Ovary (tissue), 9 donors: ENCODE data around the gene RTP5. TPM values are rescaled to one million over a fixed set of nuclear protein-coding genes. Genes with fewer than 3 reads are reported as not detected.

ENCODE experiments used
- DNase-seq, 5 donors: peaks; one replicate each; pipeline ENCODE4 v3.0.0-alpha.2; 2019 to 2020
- H3K27ac ChIP-seq, 2 donors: fragments of 200-600 bp; one replicate each; pipeline versions ENCODE4 v1.5.1 to v1.8.0; 2019 to 2022
- H3K27me3 ChIP-seq: fragments of 200-600 bp; one replicate; pipeline ENCODE4 v1.8.0; 2022
- H3K36me3 ChIP-seq: fragments of 200-600 bp; sonication (generic); one replicate; pipeline ENCODE4 v1.5.1; 2019
- H3K4me1 ChIP-seq: one replicate; pipeline ENCODE4 v1.8.1; 2013; ENCODE audit warnings: mild to moderate bottlenecking, moderate library complexity; ENCODE audit not compliant: insufficient read depth
- H3K4me3 ChIP-seq: fragments of 200-600 bp; sonication (generic); one replicate; pipeline ENCODE4 v1.5.1; 2017
- H3K9me3 ChIP-seq, 2 donors: fragments of 200-600 bp in 1 of 2; sonication (generic) in 1 of 2; one replicate each; pipeline versions ENCODE4 v1.5.1 to v1.8.1; 2013 to 2019; ENCODE audit warnings: mild to moderate bottlenecking in 1 of 2, moderate library complexity in 1 of 2
- EP300 ChIP-seq: sonication (generic); formaldehyde crosslinking; IDR thresholded peaks from one replicate; pipeline ENCODE4 v1.6.1; 2017; ENCODE audit warnings: antibody characterized with exemption
- POLR2A ChIP-seq: fragments of 450-650 bp; IDR thresholded peaks from one replicate; pipeline ENCODE4 v1.6.1; 2017; ENCODE audit warnings: antibody characterized with exemption, mild to moderate bottlenecking, moderate library complexity
- WGBS, 3 donors: extraction: QIAGEN DNeasy Blood & Tissue Kit in 1 of 3; methylation state at CpG; one replicate each; pipeline versions ENCODE4 v1.1.5 to v1.1.7; 2013 to 2017; 5-methylcytosine and 5-hydroxymethylcytosine counted together
- intact Hi-C, 4 donors: fragments of 100-400 bp; cut with DNase I; formaldehyde crosslinking; loops; one replicate each; pipeline versions ENCODE4 v1.11.0 to v1.15.1; 2022 to 2023
- polyA plus RNA-seq, 2 donors: library from polyadenylated mRNA; stranded (reverse); fragments of 200-250 nt in 1 of 2; fragments of 350-450 nt in 1 of 2; fragmentation: Illumina TruSeq in 1 of 2; extraction: RNeasy Lipid Tissue Mini Kit (QIAGEN cat#74804) in 1 of 2; gene quantifications; one replicate each; pipeline ENCODE4 v1.2.3, GENCODE V29; 2013 to 2014
- total RNA-seq, 7 donors: library from RNA; depleted of rRNA in 2 of 7; stranded (reverse); fragments of >200 nt in 2 of 7; fragmentation: NEBNext Ultra II Directional in 3 of 7; extraction: Animal tissue kit (Norgen Biotek cat#: 25700) in 3 of 7; gene quantifications; one replicate each; pipeline versions ENCODE4 v1.1.0 to v1.2.4, GENCODE V29; 2016 to 2023
- TF ChIP-seq, protein P1 (sequence below), 3 donors: fragments of 450-650 bp in 2 of 3; fragments of 200-600 bp in 1 of 3; IDR thresholded peaks; one replicate each; pipeline versions ENCODE4 v1.5.1 to v1.8.0; 2016 to 2022; ENCODE audit warnings: antibody characterized with exemption in 3 of 3, mild to moderate bottlenecking in 1 of 3
- donor health status: DM: no; HTN: no; CAD: no; lungs with moderate emphysema.
- donor health status: DM: no; HTN: no; CAD: no.
- donor health status: Bipolar disorder and iron deficiency.
- donor health status: DM: yes; HTN: yes; CAD: no.
- donor health status: DM: no; HTN: no; CAD: no.
- donor health status: DM: yes; HTN: yes; CAD: no.

RTP5 gene
- total and polyA plus RNA-seq, 9 donors: 0.10 TPM; not detected in 8

DNA sequence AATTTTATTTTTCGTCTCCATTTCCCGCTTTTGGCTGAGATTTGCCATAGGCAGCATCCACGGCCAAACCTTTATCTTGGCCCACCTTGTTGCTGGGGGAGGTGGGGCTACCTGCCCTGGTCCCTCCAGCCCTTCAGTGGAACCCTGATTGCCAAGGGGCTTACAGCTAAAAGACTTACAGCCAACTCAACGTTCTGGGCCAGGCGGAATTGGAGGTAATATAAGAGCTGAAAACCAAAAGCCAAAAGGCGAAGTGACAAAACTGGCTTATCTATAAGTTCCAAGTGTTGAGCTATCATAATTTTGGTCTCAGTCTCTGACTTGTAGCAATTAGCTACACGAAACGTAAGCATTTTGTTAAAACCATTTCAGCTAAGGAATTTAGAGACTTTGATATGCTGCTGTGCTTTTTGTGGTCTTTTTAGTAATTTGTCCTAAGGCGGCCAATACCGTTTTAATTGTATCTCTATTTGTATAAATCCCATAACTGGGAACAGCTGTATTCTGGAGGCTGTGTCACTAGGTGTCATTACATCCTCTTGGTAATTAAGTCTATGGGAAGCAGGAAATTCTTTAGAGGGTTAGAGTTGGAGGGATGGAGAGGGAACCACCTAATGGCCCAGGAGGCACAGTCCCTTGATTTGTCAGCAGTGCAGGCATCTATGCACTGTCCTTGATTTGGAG is 34.9 kb upstream of the RTP5 start:
- Histone ChIP-seq H3K4me3 (no peak overlapping the region), H3K4me1 (no peaks in the 10 kb centered on the region), H3K27ac (no peak overlapping the region), H3K27me3 (no peaks in the 10 kb centered on the region), H3K36me3 (no peaks in the 10 kb centered on the region), H3K9me3 (no peaks in the 10 kb centered on the region)
- no peak for TF ChIP-seq EP300
- TF ChIP-seq POLR2A: no peak
- TF ChIP-seq, protein P1, sequence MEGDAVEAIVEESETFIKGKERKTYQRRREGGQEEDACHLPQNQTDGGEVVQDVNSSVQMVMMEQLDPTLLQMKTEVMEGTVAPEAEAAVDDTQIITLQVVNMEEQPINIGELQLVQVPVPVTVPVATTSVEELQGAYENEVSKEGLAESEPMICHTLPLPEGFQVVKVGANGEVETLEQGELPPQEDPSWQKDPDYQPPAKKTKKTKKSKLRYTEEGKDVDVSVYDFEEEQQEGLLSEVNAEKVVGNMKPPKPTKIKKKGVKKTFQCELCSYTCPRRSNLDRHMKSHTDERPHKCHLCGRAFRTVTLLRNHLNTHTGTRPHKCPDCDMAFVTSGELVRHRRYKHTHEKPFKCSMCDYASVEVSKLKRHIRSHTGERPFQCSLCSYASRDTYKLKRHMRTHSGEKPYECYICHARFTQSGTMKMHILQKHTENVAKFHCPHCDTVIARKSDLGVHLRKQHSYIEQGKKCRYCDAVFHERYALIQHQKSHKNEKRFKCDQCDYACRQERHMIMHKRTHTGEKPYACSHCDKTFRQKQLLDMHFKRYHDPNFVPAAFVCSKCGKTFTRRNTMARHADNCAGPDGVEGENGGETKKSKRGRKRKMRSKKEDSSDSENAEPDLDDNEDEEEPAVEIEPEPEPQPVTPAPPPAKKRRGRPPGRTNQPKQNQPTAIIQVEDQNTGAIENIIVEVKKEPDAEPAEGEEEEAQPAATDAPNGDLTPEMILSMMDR (IDR thresholded peaks at IDR 0.05): no peak
- intact Hi-C loops: no loop called here
- DNase-seq: no peak
- 78 to 83% (median 83%) methylated on average over 10 of the region's 10 CpGs for WGBS, 3 donors

DNA sequence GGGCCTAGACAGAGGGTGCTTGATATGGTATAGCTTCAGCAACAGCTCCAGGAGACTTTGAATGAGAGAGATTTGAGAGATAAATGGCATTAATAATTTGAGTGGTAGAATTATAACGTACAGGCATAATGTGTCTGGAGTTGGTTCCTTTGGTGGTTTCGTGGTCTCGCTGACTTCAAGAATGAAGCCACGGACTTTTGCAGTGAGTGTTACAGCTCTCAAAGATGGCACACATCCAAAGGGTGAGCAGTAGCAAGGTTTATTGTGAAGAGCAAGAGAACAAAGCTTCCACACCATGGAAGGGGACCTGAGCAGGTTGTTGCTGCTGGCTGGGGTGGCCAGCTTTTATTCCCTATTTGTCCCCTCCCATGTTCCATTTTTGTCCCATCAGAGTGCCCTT is 33.9 kb upstream of the RTP5 start:
- TF ChIP-seq, protein P1 (IDR thresholded peaks at IDR 0.05): no peak
- no peak for TF ChIP-seq EP300
- no peak for TF ChIP-seq POLR2A
- Histone ChIP-seq H3K9me3 (no peaks in the 10 kb centered on the region), H3K4me3 (no peak overlapping the region), H3K36me3 (no peaks in the 10 kb centered on the region), H3K27ac (no peak overlapping the region), H3K27me3 (no peaks in the 10 kb centered on the region), H3K4me1 (no peaks in the 10 kb centered on the region)
- no peak for DNase-seq
- 69 to 87% (median 71%) methylated on average over 4 of the region's 4 CpGs for WGBS, 3 donors
- intact Hi-C loops: no loop called here

DNA sequence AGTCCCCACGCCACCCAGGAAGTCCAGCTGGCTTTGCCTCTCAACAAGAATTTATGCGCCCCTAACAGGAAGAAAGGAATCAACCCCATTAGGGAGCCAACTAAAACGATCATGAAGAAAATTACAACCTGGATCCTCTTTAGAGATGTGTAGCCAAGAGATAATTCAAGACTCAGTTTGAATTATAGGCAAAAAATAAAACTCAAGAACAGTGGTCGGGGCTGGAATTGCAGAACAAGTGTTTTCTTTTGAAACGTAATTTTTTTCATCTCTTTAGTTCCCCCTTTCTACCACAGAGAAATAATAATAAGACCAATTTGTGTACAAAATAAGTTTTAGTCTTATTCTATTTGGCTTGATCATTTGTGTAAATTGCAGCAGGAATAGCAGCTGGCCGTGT is 33.2 kb upstream of the RTP5 start:
- TF ChIP-seq EP300 (no peak), POLR2A (no peak)
- TF ChIP-seq, protein P1 (IDR thresholded peaks at IDR 0.05): no peak
- intact Hi-C loops: no loop called here
- Histone ChIP-seq H3K27ac (no peak overlapping the region), H3K27me3 (no peaks in the 10 kb centered on the region), H3K4me3 (no peak overlapping the region), H3K36me3 (no peaks in the 10 kb centered on the region), H3K4me1 (no peaks in the 10 kb centered on the region), H3K9me3 (no peaks in the 10 kb centered on the region)
- no peak for DNase-seq
- 41 to 46% (median 41%) methylated on average over 6 of the region's 6 CpGs for WGBS, 3 donors

DNA sequence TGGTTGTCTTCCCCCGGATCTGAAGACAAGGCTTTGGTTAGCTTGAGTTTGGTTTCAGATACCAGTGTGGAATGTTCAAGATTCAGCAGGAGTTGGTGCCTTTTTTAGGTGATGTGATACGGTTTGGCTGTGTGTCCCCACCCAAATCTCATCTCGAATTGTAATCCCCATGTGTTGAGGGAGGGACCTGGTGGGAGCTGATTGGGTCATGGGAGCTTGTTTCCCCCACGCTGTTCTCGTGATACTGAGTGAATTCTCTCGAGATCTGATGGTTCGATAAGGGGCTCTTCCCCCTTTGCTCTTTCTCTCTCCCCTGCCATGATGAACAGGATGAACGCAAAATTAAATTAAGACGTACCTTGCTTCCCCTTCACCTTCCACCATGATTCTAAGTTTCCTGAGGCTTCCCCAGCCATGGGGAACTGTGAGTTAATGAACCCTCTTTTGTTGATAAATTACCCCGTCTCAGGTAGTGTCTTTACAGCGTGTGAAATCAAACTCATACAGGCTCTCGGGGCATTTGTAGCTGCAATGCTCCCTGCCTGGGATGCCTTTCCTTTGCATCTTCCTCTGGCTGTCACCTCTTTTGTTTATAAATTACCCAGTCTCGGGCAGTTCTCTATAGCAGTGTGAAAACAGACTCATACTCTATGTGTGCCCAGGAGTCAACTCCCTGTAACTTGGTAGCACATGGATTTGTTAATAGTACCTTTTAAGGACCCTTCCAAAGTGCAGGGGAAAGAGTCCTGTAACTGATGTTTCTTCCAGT is 32.1 kb upstream of the RTP5 start:
- Histone ChIP-seq H3K9me3 (no peaks in the 10 kb centered on the region), H3K4me1 (no peaks in the 10 kb centered on the region), H3K36me3 (no peaks in the 10 kb centered on the region), H3K4me3 (no peak overlapping the region), H3K27ac (no peak overlapping the region), H3K27me3 (no peaks in the 10 kb centered on the region)
- intact Hi-C loops: no loop called here
- 46 to 54% (median 49%) methylated on average over 13 of the region's 13 CpGs for WGBS, 3 donors
- no peak for TF ChIP-seq POLR2A
- TF ChIP-seq EP300: no peak
- TF ChIP-seq, protein P1 (IDR thresholded peaks at IDR 0.05): no peak
- DNase-seq: no peak
